ENCODE results near the gene EIF4E1B.

Gene EIF4E1B

DNA sequence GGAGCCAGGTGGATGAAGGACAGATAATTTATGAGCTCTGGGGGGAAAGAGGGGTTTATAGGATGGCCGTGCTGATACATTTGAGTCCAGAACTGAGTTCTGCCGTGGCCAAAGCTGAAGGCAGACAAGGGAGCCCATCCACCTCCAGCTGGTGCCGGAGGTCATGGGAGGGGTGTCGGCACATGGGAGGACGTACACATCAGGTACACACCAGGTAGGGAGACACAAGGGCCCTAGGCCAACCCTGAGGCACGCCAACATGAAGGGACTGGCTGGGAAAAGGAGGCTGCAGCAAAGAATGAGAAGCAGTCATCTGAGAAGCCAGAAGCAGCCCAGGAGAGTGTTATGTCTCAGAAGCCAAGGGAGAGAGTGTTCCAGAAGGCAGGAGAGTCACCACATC, 18.5 kb upstream of the EIF4E1B start:
- Mint-ChIP-seq H3K27ac (no peak overlapping the region), H3K36me3 (peaks cover 3% of the 10 kb centered on the region)
- CTCF ChIA-PET, result interaction anchor here (1.1 to 1.3 kb wide), 2 partner anchors 35 to 58 kb away, joined by 3 to 4 read pairs; partner anchors contain the start of gene TSPAN17

GRCh38 chr5:176612855-176613254, 17.6 kb upstream of the EIF4E1B start:
- H3K27ac Mint-ChIP-seq, result no peak overlapping the region
- no peak for DNase-seq
- H3K9me3 Mint-ChIP-seq, result no peaks in the 10 kb centered on the region
- no peak overlapping the region for H3K4me3 Mint-ChIP-seq
- peaks cover 16% of the 10 kb centered on the region for H3K4me1 Mint-ChIP-seq
- peaks cover 3% of the 10 kb centered on the region for H3K36me3 Mint-ChIP-seq
- CTCF ChIA-PET, result interaction anchor here (1.3 kb wide), 1 partner anchor 34 kb away, joined by 4 read pairs; the partner anchor contains the start of gene TSPAN17
- H3K27me3 Mint-ChIP-seq, result peaks cover 85% of the 10 kb centered on the region

More for the DNA sequence above, 18.5 kb upstream of the EIF4E1B start:
- peaks cover 84% of the 10 kb centered on the region for H3K27me3 Mint-ChIP-seq
- peaks cover 16% of the 10 kb centered on the region for H3K4me1 Mint-ChIP-seq
- no peak for DNase-seq
- H3K9me3 Mint-ChIP-seq, result no peaks in the 10 kb centered on the region
- H3K4me3 Mint-ChIP-seq, result no peak overlapping the region

GRCh38 chr5:176614805-176615478, 15.5 kb upstream of the EIF4E1B start:
- no peaks in the 10 kb centered on the region for H3K36me3 Mint-ChIP-seq
- no peaks in the 10 kb centered on the region for H3K9me3 Mint-ChIP-seq
- CTCF ChIA-PET, result no interaction called here
- H3K4me3 Mint-ChIP-seq, result no peak overlapping the region
- peaks cover 20% of the 10 kb centered on the region for H3K4me1 Mint-ChIP-seq
- no peak overlapping the region for H3K27ac Mint-ChIP-seq
- H3K27me3 Mint-ChIP-seq, result peaks cover 90% of the 10 kb centered on the region
- no peak for DNase-seq

- DNase-seq, result no peak
- Mint-ChIP-seq H3K4me3 (no peak overlapping the region), H3K9me3 (no peaks in the 10 kb centered on the region), H3K27ac (no peak overlapping the region), H3K27me3 (peaks cover 97% of the 10 kb centered on the region), H3K36me3 (no peaks in the 10 kb centered on the region), H3K4me1 (peaks cover 21% of the 10 kb centered on the region)
- CTCF ChIA-PET, result no interaction called here
Observed at GRCh38 chr5:176616511-176616910, 14.0 kb upstream of the EIF4E1B start.

- Mint-ChIP-seq H3K9me3 (no peaks in the 10 kb centered on the region), H3K36me3 (no peaks in the 10 kb centered on the region), H3K4me1 (peaks cover 19% of the 10 kb centered on the region), H3K27ac (no peak overlapping the region), H3K27me3 (peaks cover 94% of the 10 kb centered on the region), H3K4me3 (no peak overlapping the region)
- CTCF ChIA-PET, result no interaction called here
- DNase-seq, result no peak
Observed at GRCh38 chr5:176618783-176619182, 11.7 kb upstream of the EIF4E1B start.

GRCh38 chr5:176619203-176619568, 11.3 kb upstream of the EIF4E1B start:
- peaks cover 19% of the 10 kb centered on the region for H3K4me1 Mint-ChIP-seq
- peaks cover 94% of the 10 kb centered on the region for H3K27me3 Mint-ChIP-seq
- H3K9me3 Mint-ChIP-seq, result no peaks in the 10 kb centered on the region
- H3K36me3 Mint-ChIP-seq, result no peaks in the 10 kb centered on the region
- peak; percentile 85 for DNase-seq
- CTCF ChIA-PET, result no interaction called here
- H3K4me3 Mint-ChIP-seq, result no peak overlapping the region
- H3K27ac Mint-ChIP-seq, result no peak overlapping the region

GRCh38 chr5:176619569-176620332, 10.7 kb upstream of the EIF4E1B start:
- Mint-ChIP-seq H3K36me3 (no peaks in the 10 kb centered on the region), H3K9me3 (no peaks in the 10 kb centered on the region), H3K27me3 (peaks cover 97% of the 10 kb centered on the region), H3K27ac (no peak overlapping the region), H3K4me3 (no peak overlapping the region), H3K4me1 (peaks cover 19% of the 10 kb centered on the region)
- CTCF ChIA-PET, result no interaction called here
- no peak for DNase-seq

GRCh38 chr5:176620333-176620981, 10.0 kb upstream of the EIF4E1B start:
- DNase-seq, result peak; percentile 32

GRCh38 chr5:176621661-176622079, 8.8 kb upstream of the EIF4E1B start:
- CTCF ChIA-PET, result interaction anchor here (1.0 to 1.3 kb wide), 3 partner anchors 9 to 48 kb away, joined by 3 to 6 read pairs (median 5); partner anchors contain the start of genes EIF4E1B and SNCB
- Mint-ChIP-seq H3K4me3 (no peak overlapping the region), H3K4me1 (peaks cover 19% of the 10 kb centered on the region), H3K27ac (no peak overlapping the region), H3K27me3 (peaks cover 97% of the 10 kb centered on the region), H3K9me3 (no peaks in the 10 kb centered on the region), H3K36me3 (no peaks in the 10 kb centered on the region)
- no peak for DNase-seq

More at GRCh38 chr5:176620333-176620981, 10.0 kb upstream of the EIF4E1B start:
- Mint-ChIP-seq H3K4me1 (peaks cover 19% of the 10 kb centered on the region), H3K27me3 (peaks cover 97% of the 10 kb centered on the region), H3K27ac (no peak overlapping the region), H3K4me3 (peak overlapping the region; percentile 17), H3K36me3 (no peaks in the 10 kb centered on the region), H3K9me3 (no peaks in the 10 kb centered on the region)
- CTCF ChIA-PET, result no interaction called here

- CTCF ChIA-PET, result no interaction called here
- Mint-ChIP-seq H3K36me3 (no peaks in the 10 kb centered on the region), H3K4me1 (peaks cover 18% of the 10 kb centered on the region), H3K27me3 (peaks cover 97% of the 10 kb centered on the region), H3K9me3 (no peaks in the 10 kb centered on the region), H3K4me3 (no peak overlapping the region), H3K27ac (no peak overlapping the region)
- DNase-seq, result no peak
Observed at GRCh38 chr5:176624142-176624541, 6.3 kb upstream of the EIF4E1B start.

DNA sequence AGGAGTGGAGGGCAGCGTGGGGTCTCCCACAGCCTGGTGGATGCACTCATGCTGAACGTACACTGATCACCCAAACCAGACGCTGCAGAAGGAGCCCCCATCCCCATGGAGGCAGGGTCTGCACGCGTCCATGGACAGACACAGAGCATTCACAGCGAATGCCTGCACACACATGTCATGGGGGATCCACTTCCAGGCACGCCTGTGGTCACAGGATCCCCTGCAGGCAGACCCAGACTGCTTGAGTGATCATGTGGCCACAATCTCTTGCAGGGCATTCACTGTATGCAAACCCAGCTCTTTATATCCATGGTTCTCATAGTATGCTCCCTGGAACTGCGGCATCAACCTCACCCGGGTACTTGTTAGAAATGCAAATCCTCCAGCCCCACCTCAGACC, 5.5 kb upstream of the EIF4E1B start:
- no peak for DNase-seq
- Mint-ChIP-seq H3K9me3 (no peaks in the 10 kb centered on the region), H3K4me1 (peaks cover 16% of the 10 kb centered on the region), H3K27me3 (peaks cover 97% of the 10 kb centered on the region), H3K36me3 (no peaks in the 10 kb centered on the region), H3K27ac (no peak overlapping the region), H3K4me3 (no peak overlapping the region)
- CTCF ChIA-PET, result interaction anchor here (0.7 kb wide), 1 partner anchor 52 kb away, joined by 3 read pairs; no protein-coding TSS in a partner anchor

- no peak overlapping the region for H3K27ac Mint-ChIP-seq
- CTCF ChIA-PET, result interaction anchor here (0.7 kb wide), 1 partner anchor 53 kb away, joined by 3 read pairs; no protein-coding TSS in a partner anchor
- no peaks in the 10 kb centered on the region for H3K36me3 Mint-ChIP-seq
- H3K27me3 Mint-ChIP-seq, result peaks cover 97% of the 10 kb centered on the region
- no peaks in the 10 kb centered on the region for H3K9me3 Mint-ChIP-seq
- H3K4me3 Mint-ChIP-seq, result no peak overlapping the region
- no peak for DNase-seq
- peaks cover 11% of the 10 kb centered on the region for H3K4me1 Mint-ChIP-seq
Observed at GRCh38 chr5:176625512-176625911, 5.0 kb upstream of the EIF4E1B start.

DNA sequence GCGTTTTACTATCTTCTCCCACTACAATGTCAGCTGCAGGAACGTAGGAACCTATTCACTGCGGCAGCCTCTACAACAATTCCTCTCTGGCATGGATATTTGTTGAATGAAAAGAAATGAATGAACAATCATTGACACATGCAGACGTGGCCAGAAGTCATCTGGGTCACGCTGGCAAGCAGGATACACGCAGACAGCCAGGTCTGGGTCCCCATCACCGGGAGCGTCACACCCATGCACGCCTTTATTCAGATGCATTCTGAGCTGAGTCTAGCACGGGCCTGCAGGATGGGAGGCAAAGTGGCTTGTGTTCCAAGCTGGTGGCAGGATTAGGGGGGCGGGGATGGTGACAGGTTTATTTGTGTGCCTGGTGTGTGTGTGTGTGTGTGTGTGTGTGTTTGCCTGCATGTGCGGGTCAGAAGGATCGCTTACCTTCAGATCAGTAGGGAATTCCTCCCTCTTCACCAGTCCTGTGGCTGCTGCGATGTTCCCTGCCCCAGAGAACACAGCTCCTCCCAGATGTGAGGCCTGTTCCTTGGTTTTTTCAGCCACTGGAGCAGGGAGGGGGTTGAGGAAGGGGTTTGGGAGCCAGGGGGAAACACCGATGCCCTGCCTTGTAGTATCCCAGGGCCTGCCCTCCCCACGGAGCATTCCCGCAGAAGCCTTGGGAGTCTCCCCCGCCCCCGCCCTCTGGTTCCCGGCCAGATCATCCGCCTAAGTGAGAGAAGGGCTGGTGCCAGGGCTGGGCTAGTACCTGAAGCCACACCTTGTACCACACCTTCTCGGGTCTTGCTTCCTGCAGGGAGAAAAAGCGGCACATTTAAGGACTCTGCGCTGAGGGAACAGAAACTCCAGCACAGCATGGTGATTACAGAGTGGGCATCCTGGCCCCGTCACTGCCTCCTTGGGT, 4.3 kb upstream of the EIF4E1B start:
- no peak for DNase-seq
- CTCF ChIA-PET, result no interaction called here
- no peaks in the 10 kb centered on the region for H3K9me3 Mint-ChIP-seq
- peaks cover 97% of the 10 kb centered on the region for H3K27me3 Mint-ChIP-seq
- H3K36me3 Mint-ChIP-seq, result no peaks in the 10 kb centered on the region
- H3K27ac Mint-ChIP-seq, result no peak overlapping the region
- H3K4me1 Mint-ChIP-seq, result peaks cover 15% of the 10 kb centered on the region
- H3K4me3 Mint-ChIP-seq, result no peak overlapping the region

GRCh38 chr5:176626876-176627236, 3.6 kb upstream of the EIF4E1B start:
- Mint-ChIP-seq H3K9me3 (no peaks in the 10 kb centered on the region), H3K27me3 (peaks cover 97% of the 10 kb centered on the region), H3K4me1 (peaks cover 15% of the 10 kb centered on the region), H3K27ac (no peak overlapping the region), H3K4me3 (no peak overlapping the region), H3K36me3 (no peaks in the 10 kb centered on the region)
- no peak for DNase-seq
- CTCF ChIA-PET, result no interaction called here
